CD4-positive, alpha-beta T cell treated with Interferon alpha-2 for 1 hour (primary cell): ENCODE measurements around the gene RAN.
"Not testable (repeated sequence)": the region's sequence is repeated elsewhere in the genome, so short reads cannot be mapped to it uniquely, and the experiment has no call there.

Experiments
- DNase-seq, 2 donors: peaks; one replicate each; pipeline ENCODE4 v3.0.0-alpha.2; 2020 to 2022

Gene RAN

GRCh38 chr12:130849561-130850417 is 22.1 kb upstream of the RAN start:
- no peak for DNase-seq

GRCh38 chr12:130850418-130851021 is 21.3 kb upstream of the RAN start:
- DNase-seq = no peak

DNA sequence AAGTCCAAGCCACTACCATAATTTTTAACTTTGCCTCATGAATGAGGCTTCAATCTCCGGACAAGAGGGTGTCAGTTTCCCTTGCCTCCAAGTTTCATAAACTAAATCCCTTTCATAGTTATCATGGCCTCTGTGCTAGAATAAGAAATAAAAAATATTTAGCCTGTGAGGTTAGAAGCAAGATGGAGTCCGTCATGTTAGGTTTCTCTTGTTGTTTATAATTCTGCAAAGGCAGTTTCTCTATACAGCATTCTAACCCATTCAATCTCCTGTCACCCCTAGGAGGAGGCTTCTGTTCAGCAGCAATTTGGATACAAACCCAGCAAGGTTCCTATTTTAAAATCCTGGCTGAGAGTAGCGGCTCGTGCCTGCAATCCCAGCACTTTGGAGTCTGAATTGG is 15.8 kb upstream of the RAN start:
- DNase-seq = no peak

DNA sequence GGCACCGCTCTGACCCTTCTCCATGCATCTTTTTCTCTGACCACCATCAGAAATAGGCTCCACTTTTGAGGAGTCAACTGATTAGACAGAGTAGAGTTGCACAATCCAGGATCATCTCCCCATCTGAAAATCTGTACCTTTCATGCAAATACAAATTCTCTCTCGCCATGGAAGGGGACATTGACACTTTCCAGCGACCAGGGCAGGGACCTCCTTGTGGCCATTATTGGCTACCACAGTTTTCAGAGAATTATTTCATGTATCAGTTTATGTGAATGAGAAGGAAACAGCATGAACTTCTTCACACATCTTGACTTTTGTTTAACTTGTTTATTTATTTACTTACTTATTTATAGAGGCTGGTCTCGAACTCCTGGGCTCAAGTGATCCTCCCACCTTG is 13.8 kb upstream of the RAN start:
- no peak for DNase-seq

- no peak for DNase-seq
Measured at GRCh38 chr12:130859161-130859560, 12.7 kb upstream of the RAN start.

DNA sequence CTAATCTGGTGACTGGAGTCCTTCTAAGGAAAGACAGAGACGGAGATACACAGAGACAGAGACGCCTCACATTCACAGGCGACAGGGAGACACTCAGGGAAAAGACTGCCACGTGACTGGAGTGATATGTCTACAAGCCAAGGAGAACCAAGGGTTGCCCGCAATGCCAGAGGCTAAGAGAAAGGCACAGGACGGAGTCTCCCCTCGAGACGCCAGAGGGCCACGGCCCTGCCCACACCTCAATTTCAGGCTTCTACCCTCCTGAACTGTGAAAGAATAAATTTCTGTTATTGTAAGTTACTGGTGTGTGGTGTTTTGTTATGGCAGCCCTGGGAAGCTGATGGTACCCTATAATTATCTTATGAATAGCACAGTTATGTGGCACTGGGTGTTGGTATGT is 11.6 kb upstream of the RAN start:
- DNase-seq = no peak

DNA sequence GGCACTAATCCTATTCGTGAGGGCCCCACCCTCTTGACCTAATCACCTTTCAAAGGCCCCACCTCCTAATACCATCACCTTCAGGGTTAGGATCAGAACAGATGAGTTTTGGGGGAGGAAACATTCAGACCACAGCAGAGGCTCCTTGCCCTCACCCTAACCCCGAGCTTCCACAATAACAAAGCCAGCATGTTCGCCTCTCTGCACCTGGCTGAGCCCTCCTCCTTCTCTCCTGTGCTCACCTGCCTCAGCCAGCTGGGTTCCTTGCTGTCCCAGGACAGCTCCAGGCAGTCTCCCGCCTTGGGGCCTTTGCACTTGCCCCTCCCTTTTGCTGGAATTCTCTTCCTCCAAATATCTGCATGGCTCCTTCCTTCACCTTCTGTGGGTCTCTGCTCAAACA is 9.7 kb upstream of the RAN start:
- DNase-seq = no peak

DNA sequence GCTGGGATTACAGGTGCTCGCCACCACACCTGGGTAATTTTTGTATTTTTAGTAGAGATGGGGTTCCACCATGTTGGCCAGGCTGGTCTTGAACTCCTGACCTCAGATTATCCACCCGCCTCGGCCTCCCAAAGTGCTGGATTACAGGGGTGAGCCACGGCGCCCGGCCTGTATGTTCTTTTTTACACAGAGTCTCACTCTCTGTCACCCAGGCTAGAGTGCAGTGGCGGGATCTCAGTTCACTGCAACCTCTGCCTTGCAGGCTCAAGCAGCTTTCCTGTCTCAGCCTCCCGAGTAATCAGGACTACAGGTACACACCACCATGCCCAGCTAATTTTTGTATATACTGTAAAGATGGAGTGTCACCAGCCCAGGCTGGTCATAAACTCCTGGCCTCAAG is 9.1 kb upstream of the RAN start:
- DNase-seq = not testable (repeated sequence)

GRCh38 chr12:130863298-130863697 is 8.6 kb upstream of the RAN start:
- no peak for DNase-seq

- peak in 1 of 2 donors; percentile 62 for DNase-seq
Measured at GRCh38 chr12:130868412-130868811, 3.5 kb upstream of the RAN start.

- DNase-seq = peak; percentile 74 to 79
Measured at GRCh38 chr12:130870442-130871285, 1.2 kb upstream of the RAN start.

DNA sequence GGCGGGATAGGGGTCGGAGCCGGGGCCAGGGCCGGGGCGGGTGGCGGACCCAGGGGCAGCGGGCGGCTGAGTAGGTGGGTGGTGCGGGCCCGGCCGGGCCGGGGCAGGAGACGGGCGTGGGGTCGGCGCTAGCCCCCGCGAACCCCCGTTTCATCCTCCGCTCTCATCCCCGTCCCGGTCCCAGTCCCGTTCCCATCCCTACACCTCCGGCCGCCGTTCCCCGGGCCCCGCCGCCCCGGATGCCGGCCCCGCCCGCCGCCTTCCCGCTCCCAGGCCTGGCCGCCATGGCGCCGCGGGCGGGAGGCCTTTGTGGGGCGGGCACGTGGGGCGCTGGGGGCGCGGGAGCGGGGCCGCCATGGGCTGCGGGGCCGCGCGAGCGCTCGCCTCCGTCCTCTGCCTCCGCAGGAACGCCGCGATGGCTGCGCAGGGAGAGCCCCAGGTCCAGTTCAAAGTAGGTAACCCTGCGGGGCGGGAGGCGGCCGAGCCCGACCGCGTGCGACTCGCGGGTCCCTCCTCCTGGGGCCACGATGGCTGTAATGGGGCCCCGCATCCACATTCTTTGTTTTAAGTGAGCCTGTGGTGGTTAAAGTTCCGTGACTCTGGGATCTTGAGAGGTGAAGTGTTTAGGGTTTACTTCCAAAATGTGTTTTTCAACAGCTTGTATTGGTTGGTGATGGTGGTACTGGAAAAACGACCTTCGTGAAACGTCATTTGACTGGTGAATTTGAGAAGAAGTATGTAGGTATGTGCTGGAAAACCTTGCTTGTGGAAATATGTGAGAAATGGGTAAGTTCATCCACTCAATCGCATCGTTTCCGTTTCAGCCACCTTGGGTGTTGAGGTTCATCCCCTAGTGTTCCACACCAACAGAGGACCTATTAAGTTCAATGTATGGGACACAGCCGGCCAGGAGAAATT is 572 bp downstream of the RAN start:
- peak; percentile 33 to 64 for DNase-seq

DNA sequence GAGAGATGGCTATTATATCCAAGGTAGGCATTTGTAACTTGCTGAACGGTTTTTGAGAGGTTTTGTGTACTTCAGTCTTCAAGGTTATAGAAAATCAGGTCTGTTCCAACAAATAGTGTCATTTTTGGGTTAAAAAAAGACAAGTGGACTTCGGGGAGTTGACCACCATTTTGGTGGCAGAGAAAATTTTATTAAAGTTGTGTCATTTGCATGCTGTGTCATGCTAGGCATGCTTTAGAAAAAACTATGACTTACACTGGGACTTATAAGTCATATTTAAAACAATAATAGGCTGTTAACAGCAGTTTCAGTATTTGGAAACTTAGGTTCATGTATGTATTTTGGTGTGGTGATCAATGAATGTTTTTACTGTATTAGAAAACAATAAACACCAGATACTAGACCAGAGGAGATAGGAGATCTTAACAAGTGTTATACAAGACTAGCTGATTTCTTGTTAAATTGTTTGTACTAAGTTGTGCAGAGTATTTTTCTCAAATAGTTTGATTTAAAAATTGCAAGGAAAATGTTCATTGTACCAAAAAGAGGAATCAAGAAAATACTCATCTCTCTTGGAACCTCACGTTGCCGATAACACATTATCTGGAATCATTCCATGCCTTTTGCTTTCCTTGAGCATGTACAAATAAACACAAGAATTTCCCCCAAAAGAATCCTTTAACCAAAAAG is 1.4 kb downstream of the RAN start:
- no peak for DNase-seq

GRCh38 chr12:130873825-130874224 is 2.0 kb downstream of the RAN start:
- DNase-seq = no peak

GRCh38 chr12:130874696-130875095 is 2.8 kb downstream of the RAN start:
- DNase-seq = no peak

GRCh38 chr12:130875193-130875592 is 3.3 kb downstream of the RAN start:
- DNase-seq = no peak

DNA sequence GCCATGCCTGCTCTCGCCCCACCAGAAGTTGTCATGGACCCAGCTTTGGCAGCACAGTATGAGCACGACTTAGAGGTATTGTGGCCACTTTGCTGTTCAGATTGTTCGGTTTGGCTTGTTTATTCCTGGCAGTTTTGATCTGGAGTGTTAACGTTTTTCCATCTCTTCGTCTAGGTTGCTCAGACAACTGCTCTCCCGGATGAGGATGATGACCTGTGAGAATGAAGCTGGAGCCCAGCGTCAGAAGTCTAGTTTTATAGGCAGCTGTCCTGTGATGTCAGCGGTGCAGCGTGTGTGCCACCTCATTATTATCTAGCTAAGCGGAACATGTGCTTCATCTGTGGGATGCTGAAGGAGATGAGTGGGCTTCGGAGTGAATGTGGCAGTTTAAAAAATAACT is 3.8 kb downstream of the RAN start:
- DNase-seq = not testable (repeated sequence)

DNA sequence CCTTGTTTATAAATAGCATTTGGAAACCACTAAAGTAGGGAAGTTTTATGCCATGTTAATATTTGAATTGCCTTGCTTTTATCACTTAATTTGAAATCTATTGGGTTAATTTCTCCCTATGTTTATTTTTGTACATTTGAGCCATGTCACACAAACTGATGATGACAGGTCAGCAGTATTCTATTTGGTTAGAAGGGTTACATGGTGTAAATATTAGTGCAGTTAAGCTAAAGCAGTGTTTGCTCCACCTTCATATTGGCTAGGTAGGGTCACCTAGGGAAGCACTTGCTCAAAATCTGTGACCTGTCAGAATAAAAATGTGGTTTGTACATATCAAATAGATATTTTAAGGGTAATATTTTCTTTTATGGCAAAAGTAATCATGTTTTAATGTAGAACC is 4.4 kb downstream of the RAN start:
- no peak for DNase-seq

DNA sequence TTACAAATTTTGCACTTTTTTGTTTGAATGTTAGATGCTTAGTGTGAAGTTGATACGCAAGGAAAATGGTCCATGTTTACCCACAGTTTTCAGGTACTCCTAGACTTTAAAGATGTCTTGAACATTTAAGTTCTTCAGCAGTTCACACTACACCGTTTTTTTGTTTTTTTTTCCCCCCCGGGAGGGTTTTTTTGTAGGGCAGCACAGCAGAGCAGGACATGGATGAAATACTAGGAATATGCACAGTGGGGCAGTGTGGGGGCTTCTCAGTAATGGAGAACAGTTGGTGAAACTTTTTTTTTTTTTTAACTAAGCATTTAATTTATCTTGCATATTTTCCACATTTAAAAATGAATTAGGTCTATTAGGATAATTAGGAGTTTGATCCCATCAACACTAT is 4.9 kb downstream of the RAN start:
- no peak for DNase-seq

GRCh38 chr12:130877333-130877732 is 5.5 kb downstream of the RAN start:
- DNase-seq = no peak

DNA sequence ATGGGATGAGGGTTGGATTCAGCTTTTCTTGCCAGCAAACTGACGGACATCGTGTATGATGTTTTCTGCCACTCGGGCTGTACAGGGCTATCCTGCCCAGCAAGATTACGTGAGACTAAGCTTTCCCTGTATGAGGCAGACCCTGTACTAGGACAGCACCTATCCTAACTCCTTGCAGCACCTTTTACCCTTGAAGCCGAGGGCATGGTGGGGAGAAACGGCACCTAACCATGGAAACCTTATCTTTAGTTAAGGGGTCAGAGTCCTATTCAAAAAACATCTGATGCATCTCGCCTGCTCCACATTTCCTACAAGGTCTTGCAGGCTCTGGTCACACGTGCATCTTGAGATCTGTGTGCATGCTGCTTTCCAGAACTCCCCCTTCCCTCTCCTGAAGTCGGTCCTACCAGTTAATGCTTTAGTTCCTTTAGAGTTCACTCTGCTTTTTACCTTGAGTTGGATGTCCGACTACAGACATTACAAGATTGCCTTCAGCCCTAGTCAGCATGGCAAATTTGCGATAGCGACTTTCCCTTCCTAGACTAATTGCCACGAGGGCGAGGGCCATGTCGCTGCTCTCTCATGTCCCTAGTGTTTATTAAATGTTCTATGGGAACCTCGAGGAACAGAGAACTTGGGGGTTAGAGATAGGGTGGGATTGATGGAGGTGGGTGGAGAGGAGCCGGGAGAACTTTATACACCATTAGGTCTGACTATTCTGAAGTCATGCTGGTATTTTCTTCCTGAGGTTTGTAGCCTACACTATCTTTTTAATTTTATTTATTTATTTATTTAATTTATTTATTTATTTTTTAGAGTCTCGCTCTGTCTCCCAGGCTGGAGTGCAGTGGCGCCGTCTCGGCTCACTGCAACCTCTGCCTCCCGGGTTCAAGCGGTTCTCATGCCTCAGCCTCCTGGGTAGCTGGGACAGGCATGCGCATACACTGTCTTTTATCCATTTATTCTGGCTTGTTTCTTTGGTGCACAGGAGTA is 6.6 kb downstream of the RAN start:
- no peak for DNase-seq
